NCI-H526 treated with DMSO at 0.1 percent for 48 hours (cell line): ENCODE measurements around the gene BCL6B.
"Not testable (repeated sequence)": the region's sequence is repeated elsewhere in the genome, so short reads cannot be mapped to it uniquely, and the experiment has no call there.

ENCODE experiments used
- DNase-seq: peaks from one replicate; lab custom pipeline; 2025; lab: John Stamatoyannopoulos, UW

Gene BCL6B

GRCh38 chr17:7022781-7023571, at the start of gene BCL6B:
Gene BCL6B, plus strand, starts transcription at chr17:7023050. Its CDS starts 622 bp downstream, at chr17:7023672.
- no peak for DNase-seq

- not testable (repeated sequence) for DNase-seq
Observed at GRCh38 chr17:6979440-6979839, 43.4 kb upstream of the BCL6B start.

GRCh38 chr17:6981426-6981825, 41.4 kb upstream of the BCL6B start:
- DNase-seq = no peak

GRCh38 chr17:6985266-6985665, 37.6 kb upstream of the BCL6B start:
- no peak for DNase-seq

GRCh38 chr17:6986676-6987075, 36.2 kb upstream of the BCL6B start:
- DNase-seq = no peak

GRCh38 chr17:6989779-6990178, 33.1 kb upstream of the BCL6B start:
- DNase-seq = no peak

GRCh38 chr17:6993613-6994056, 29.2 kb upstream of the BCL6B start:
- DNase-seq = not testable (repeated sequence)

GRCh38 chr17:6994118-6994598, 28.7 kb upstream of the BCL6B start:
- DNase-seq = no peak

GRCh38 chr17:6994666-6995256, 28.1 kb upstream of the BCL6B start:
- DNase-seq = no peak

GRCh38 chr17:6995500-6996255, 27.2 kb upstream of the BCL6B start, which contains the start of gene ALOX12:
Gene ALOX12, plus strand, starts transcription at chr17:6996049. Its CDS starts 69 bp downstream, at chr17:6996118.
- DNase-seq = no peak

GRCh38 chr17:6996256-6997011, 26.4 kb upstream of the BCL6B start:
- no peak for DNase-seq

- no peak for DNase-seq
Observed at GRCh38 chr17:6997171-6997570, 25.7 kb upstream of the BCL6B start.

- no peak for DNase-seq
Observed at GRCh38 chr17:6998855-6999508, 23.9 kb upstream of the BCL6B start.

- no peak for DNase-seq
Observed at GRCh38 chr17:7001318-7001961, 21.4 kb upstream of the BCL6B start.

GRCh38 chr17:7002288-7003047, 20.4 kb upstream of the BCL6B start:
- DNase-seq = no peak

GRCh38 chr17:7003745-7004144, 19.1 kb upstream of the BCL6B start:
- no peak for DNase-seq

GRCh38 chr17:7004398-7005253, 18.2 kb upstream of the BCL6B start:
- DNase-seq = peak; percentile 43

- DNase-seq = no peak
Observed at GRCh38 chr17:7005716-7006115, 17.1 kb upstream of the BCL6B start.

GRCh38 chr17:7007143-7007542, 15.7 kb upstream of the BCL6B start:
- DNase-seq = no peak
